Esophagus squamous epithelium (tissue), 5 donors: ENCODE measurements around the gene ROR1. TPM values are rescaled to one million over a fixed set of nuclear protein-coding genes. Genes with fewer than 3 reads are reported as not detected.
"Not testable (repeated sequence)": the region's sequence is repeated elsewhere in the genome, so short reads cannot be mapped to it uniquely, and the experiment has no call there.

ENCODE experiments used
- DNase-seq: peaks from one replicate; lab custom pipeline; 2025; lab: John Stamatoyannopoulos, UW
- H3K27ac ChIP-seq, 4 donors: fragments of 200-600 bp; sonication (generic); one replicate each; pipeline ENCODE4 v1.5.1; 2016 to 2019; ENCODE audit warnings: mild to moderate bottlenecking in 1 of 4
- H3K27me3 ChIP-seq, 4 donors: fragments of 200-600 bp; sonication (generic); 1 replicate in 3 of 4; 2 replicates in 1 of 4; pipeline versions ENCODE4 v1.5.1 to v1.6.0; 2017 to 2021; ENCODE audit warnings: antibody characterized with exemption in 1 of 4
- H3K36me3 ChIP-seq, 3 donors: fragments of 200-600 bp; sonication (generic); one replicate each; pipeline ENCODE4 v1.5.1; 2016 to 2019
- H3K4me1 ChIP-seq, 3 donors: fragments of 200-600 bp; sonication (generic); one replicate each; pipeline ENCODE4 v1.5.1; 2017 to 2019
- H3K4me3 ChIP-seq, 4 donors: fragments of 200-600 bp; sonication (generic); 1 replicate in 3 of 4; 2 replicates in 1 of 4; pipeline ENCODE4 v1.5.1; 2016 to 2019; ENCODE audit warnings: mild to moderate bottlenecking in 2 of 4, moderate library complexity in 1 of 4
- H3K9me3 ChIP-seq, 3 donors: fragments of 200-600 bp; sonication (generic); one replicate each; pipeline ENCODE4 v1.5.1; 2016 to 2019
- POLR2A ChIP-seq, 4 donors: fragments of 450-650 bp; IDR thresholded peaks; one replicate each; pipeline ENCODE4 v1.6.1; 2017; ENCODE audit warnings: antibody characterized with exemption in 4 of 4, mild to moderate bottlenecking in 4 of 4, moderate library complexity in 3 of 4
- WGBS, 2 donors: methylation state at CpG; one replicate each; pipeline ENCODE4 v1.1.5; 2018; 5-methylcytosine and 5-hydroxymethylcytosine counted together
- intact Hi-C: fragments of 100-400 bp; cut with DNase I; formaldehyde crosslinking; loops from one replicate; pipeline ENCODE4 v1.15.0; 2022
- total RNA-seq, 4 donors: library from RNA; depleted of rRNA; stranded (reverse); fragments of >200 nt; gene quantifications; one replicate each; pipeline ENCODE4 v1.1.0, GENCODE V29; 2016
- TF ChIP-seq, protein P1 (sequence below), 6 experiments: fragments of 450-650 bp in 4 of 6; fragments of 200-600 bp in 2 of 6; sonication (generic) in 2 of 6; IDR thresholded peaks; one replicate each; pipeline ENCODE4 v1.5.1; 2016 to 2019; ENCODE audit warnings: antibody characterized with exemption in 6 of 6, mild to moderate bottlenecking in 4 of 6, moderate library complexity in 4 of 6
- donor health status: DM: yes; HTN: yes; CAD: no.

The ROR1 gene
- total RNA-seq, 4 donors from 2014 or later, result 6.6 to 15.3 (median 9.4) TPM

DNA sequence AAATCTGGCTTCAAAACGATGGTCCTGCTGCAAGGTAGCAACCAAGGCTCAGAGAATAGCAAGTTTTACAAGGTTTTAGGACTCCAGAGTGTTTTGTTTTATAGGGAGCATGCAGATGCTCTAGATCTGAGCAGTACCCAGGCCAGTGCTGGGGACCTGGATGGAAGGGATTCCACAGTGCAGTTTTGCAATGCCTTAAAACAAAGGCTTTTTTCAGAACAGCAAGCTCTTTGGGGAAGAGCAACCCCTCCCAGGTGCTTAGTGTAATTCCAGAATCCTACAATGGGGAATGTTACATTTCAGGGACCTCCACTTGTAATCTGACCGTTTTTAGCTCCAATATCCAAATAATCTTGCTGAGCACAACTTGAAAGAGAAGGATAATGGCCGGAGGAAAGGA lies 6.7 kb downstream of the ROR1 start:
- TF ChIP-seq, protein P1, sequence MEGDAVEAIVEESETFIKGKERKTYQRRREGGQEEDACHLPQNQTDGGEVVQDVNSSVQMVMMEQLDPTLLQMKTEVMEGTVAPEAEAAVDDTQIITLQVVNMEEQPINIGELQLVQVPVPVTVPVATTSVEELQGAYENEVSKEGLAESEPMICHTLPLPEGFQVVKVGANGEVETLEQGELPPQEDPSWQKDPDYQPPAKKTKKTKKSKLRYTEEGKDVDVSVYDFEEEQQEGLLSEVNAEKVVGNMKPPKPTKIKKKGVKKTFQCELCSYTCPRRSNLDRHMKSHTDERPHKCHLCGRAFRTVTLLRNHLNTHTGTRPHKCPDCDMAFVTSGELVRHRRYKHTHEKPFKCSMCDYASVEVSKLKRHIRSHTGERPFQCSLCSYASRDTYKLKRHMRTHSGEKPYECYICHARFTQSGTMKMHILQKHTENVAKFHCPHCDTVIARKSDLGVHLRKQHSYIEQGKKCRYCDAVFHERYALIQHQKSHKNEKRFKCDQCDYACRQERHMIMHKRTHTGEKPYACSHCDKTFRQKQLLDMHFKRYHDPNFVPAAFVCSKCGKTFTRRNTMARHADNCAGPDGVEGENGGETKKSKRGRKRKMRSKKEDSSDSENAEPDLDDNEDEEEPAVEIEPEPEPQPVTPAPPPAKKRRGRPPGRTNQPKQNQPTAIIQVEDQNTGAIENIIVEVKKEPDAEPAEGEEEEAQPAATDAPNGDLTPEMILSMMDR (IDR thresholded peaks at IDR 0.05), result no peak
- no peak for TF ChIP-seq POLR2A (IDR thresholded peaks at IDR 0.05)
- Histone ChIP-seq H3K27me3 (peaks cover 0 to 20% (median 0%) of the 10 kb centered on the region in 4 donors), H3K36me3 (no peaks in the 10 kb centered on the region), H3K4me3 (no peak overlapping the region), H3K27ac (no peak overlapping the region), H3K9me3 (no peaks in the 10 kb centered on the region), H3K4me1 (peaks cover 9 to 65% (median 11%) of the 10 kb centered on the region in 3 donors)
- intact Hi-C loops, result no loop called here
- no peak for DNase-seq
- 73 to 74% methylated on average over 3 of the region's 3 CpGs for WGBS, 2 donors

- H3K36me3 ChIP-seq, result no peaks in the 10 kb centered on the region
- peaks cover 0 to 4% (median 0%) of the 10 kb centered on the region in 4 donors for H3K27me3 ChIP-seq
- intact Hi-C loops, result no loop called here
- H3K27ac ChIP-seq, result no peak overlapping the region
- peaks cover 2 to 56% (median 4%) of the 10 kb centered on the region in 3 donors for H3K4me1 ChIP-seq
- H3K4me3 ChIP-seq, result no peak overlapping the region
- TF ChIP-seq, protein P1 (IDR thresholded peaks at IDR 0.05), result no peak
- no peak for TF ChIP-seq POLR2A (IDR thresholded peaks at IDR 0.05)
- WGBS, 2 donors, result 74 to 80% methylated on average over 2 of the region's 2 CpGs
- no peaks in the 10 kb centered on the region for H3K9me3 ChIP-seq
- no peak for DNase-seq
Measured at GRCh38 chr1:63782982-63783381, 9.2 kb downstream of the ROR1 start.

GRCh38 chr1:63784083-63784482 lies 10.3 kb downstream of the ROR1 start:
- Histone ChIP-seq H3K4me3 (no peak overlapping the region), H3K4me1 (peaks cover 0 to 50% (median 4%) of the 10 kb centered on the region in 3 donors), H3K27me3 (peaks cover 0 to 3% (median 0%) of the 10 kb centered on the region in 4 donors), H3K36me3 (no peaks in the 10 kb centered on the region), H3K27ac (no peak overlapping the region), H3K9me3 (no peaks in the 10 kb centered on the region)
- no peak for DNase-seq
- intact Hi-C loops, result no loop called here
- TF ChIP-seq, protein P1 (IDR thresholded peaks at IDR 0.05), result no peak
- no peak for TF ChIP-seq POLR2A (IDR thresholded peaks at IDR 0.05)

- Histone ChIP-seq H3K27me3 (no peaks in the 10 kb centered on the region), H3K4me1 (peaks cover 0 to 48% (median 0%) of the 10 kb centered on the region in 3 donors), H3K36me3 (no peaks in the 10 kb centered on the region), H3K9me3 (no peaks in the 10 kb centered on the region), H3K4me3 (no peak overlapping the region), H3K27ac (no peak overlapping the region)
- 85 to 86% methylated on average over 6 of the region's 6 CpGs for WGBS, 2 donors
- intact Hi-C loops, result no loop called here
- no peak for DNase-seq
- no peak for TF ChIP-seq POLR2A (IDR thresholded peaks at IDR 0.05)
Measured at GRCh38 chr1:63784489-63785390, 10.9 kb downstream of the ROR1 start.

DNA sequence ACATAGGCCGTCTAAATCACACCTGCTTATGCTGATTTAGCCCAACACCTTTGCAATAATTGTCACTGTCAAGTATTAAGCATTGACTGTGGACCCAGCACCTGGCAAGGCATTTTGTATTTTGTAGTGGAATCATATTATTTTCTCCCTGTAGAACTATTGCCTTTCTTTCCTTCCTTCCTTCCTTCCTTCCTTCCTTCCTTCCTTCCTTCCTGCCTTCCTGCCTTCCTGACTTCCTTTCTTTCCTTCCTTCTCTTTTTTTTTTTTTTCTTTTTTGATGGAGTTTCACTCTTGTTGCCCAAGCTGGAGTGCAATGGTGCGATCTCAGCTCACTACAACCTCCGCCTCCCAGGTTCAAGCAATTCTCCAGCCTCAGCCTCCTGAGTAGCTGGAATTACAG lies 13.5 kb downstream of the ROR1 start:
- WGBS, 2 donors, result 82 to 83% methylated on average over 3 of the region's 3 CpGs
- H3K9me3 ChIP-seq, H3K27me3 ChIP-seq, DNase-seq, H3K4me3 ChIP-seq, intact Hi-C loops, H3K27ac ChIP-seq, H3K36me3 ChIP-seq: not testable (repeated sequence)
- peaks cover 0 to 60% (median 0%) of the 10 kb centered on the region in 3 donors for H3K4me1 ChIP-seq

- TF ChIP-seq, protein P1 (IDR thresholded peaks at IDR 0.05), result no peak
- TF ChIP-seq POLR2A (IDR thresholded peaks at IDR 0.05), result no peak
- 25 to 37% methylated on average over 1 of the region's 1 CpG for WGBS, 2 donors
- no peak overlapping the region for H3K27ac ChIP-seq
- H3K36me3 ChIP-seq, result no peaks in the 10 kb centered on the region
- peaks cover 0 to 60% (median 0%) of the 10 kb centered on the region in 3 donors for H3K4me1 ChIP-seq
- no peak for DNase-seq
- intact Hi-C loops, result no loop called here
- H3K4me3 ChIP-seq, result no peak overlapping the region
- no peaks in the 10 kb centered on the region for H3K9me3 ChIP-seq
- no peaks in the 10 kb centered on the region for H3K27me3 ChIP-seq
Measured at GRCh38 chr1:63787875-63788274, 14.1 kb downstream of the ROR1 start.
